Measurements from ENCODE around the gene MGAT5. TPM values are rescaled to one million over a fixed set of nuclear protein-coding genes. Genes with fewer than 3 reads are reported as not detected.

Gene MGAT5
- total RNA-seq, 6 experiments from 2014 or later, result 4.5 to 16.0 (median 10.0) TPM

DNA sequence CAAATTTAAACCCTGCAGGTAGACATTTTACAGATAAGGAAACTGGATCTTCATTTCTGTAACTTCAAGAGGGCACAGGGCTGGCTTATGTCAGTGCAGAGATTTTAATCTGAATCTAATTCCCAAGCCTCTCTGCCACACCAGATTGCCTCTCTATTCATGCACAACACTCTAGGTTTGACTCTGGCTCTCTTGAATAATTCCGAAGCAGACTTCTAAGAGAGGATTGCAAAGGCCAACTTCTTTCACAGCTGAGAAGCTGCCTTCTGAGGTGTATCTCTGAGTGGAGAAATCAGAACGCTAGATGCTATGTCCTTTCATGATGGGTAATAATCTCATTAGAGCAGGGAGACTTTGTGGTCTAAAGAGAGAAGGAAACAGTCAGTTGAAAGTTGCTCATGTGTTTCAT is 20.1 kb upstream of the MGAT5 start:
- no peak for ATAC-seq
- H3K27ac ChIP-seq, result no peak overlapping the region

DNA sequence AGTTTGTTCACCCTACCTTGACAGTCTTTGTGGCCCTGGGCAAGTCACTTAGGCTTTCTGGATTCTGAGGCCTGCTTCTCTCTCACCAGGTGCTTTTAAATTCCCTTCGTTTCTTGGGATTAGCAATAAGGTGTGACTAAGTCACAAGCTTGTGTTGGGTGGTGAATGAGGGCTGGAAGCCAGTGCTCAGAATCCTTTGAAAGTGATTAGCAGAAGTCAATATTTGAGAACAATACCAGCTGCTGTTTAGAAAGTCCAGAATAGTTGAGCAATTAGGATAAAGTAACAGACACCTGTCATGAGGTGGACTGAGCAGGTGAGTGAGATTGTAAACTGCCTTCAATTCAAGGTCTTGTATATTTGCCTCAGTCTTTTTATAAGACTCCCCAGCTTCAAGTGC is 19.3 kb upstream of the MGAT5 start:
- H3K27ac ChIP-seq, result no peak overlapping the region
- DNase-seq (no peak), ATAC-seq (peak in 1 of 4 donors; percentile 25)
- no peaks in the 10 kb centered on the region for H3K36me3 ChIP-seq
- 56% methylated on average over 1 of the region's 1 CpG for WGBS (ENCODE audit: insufficient coverage, low coverage, low lambda C conversion rate, missing lambda C conversion rate)
- no peaks in the 10 kb centered on the region for H3K9me3 ChIP-seq
- TF ChIP-seq CTCF (IDR thresholded peaks at IDR 0.05) (no peak), POLR2A (IDR thresholded peaks at IDR 0.05) (no peak)
- intact Hi-C loops (cut with DNase I), result no loop called here
- peaks cover 0 to 4% (median 0%) of the 10 kb centered on the region in 4 donors for H3K4me1 ChIP-seq
- no peak overlapping the region for H3K4me3 ChIP-seq
- H3K27me3 ChIP-seq, result no peaks in the 10 kb centered on the region

More for the DNA sequence above, 20.1 kb upstream of the MGAT5 start:
- 90% methylated on average over 2 of the region's 2 CpGs for WGBS (ENCODE audit: insufficient coverage, low coverage, low lambda C conversion rate, missing lambda C conversion rate)
- Histone ChIP-seq H3K9me3 (no peaks in the 10 kb centered on the region), H3K36me3 (no peaks in the 10 kb centered on the region), H3K4me1 (peaks cover 0 to 4% (median 0%) of the 10 kb centered on the region in 4 donors), H3K4me3 (no peak overlapping the region), H3K27me3 (no peaks in the 10 kb centered on the region)
- TF ChIP-seq POLR2A (IDR thresholded peaks at IDR 0.05) (no peak), CTCF (IDR thresholded peaks at IDR 0.05) (no peak)
- no peak for DNase-seq
- intact Hi-C loops (cut with DNase I), result no loop called here

DNA sequence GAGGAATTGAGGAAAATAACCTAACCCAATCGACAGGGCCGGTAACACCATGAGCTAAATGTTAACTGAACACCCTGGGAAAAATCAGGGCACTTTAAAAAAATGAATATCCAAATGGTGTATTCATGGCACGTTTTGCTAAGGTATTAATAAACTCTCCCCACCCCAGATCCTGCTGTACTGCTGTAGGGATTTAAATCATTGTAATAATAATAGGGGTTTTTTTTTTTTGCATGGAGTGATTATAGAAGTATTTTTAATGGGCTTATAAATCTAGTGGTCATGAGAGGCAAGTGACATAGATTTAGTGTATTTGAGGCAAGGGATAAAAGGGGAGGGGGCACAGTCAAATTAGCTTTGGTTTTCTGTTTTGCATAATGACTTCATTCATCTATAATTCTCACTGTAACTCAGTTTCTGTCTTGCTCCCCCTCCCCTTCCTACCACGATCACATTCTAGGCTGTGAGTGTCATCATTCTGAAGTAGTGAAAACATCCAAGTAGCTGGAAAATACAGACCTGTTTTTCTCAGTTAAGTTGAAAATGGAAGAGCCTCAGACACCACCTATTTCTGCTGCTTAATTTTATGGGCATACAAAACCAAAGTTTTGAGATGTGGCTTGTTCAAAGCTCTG is 18.2 kb upstream of the MGAT5 start:
- TF ChIP-seq CTCF (IDR thresholded peaks at IDR 0.05), result no peak
- TF ChIP-seq POLR2A (IDR thresholded peaks at IDR 0.05), result no peak
- Histone ChIP-seq H3K27me3 (no peaks in the 10 kb centered on the region), H3K4me3 (no peak overlapping the region), H3K9me3 (no peaks in the 10 kb centered on the region), H3K4me1 (peaks cover 0 to 4% (median 0%) of the 10 kb centered on the region in 4 donors), H3K27ac (no peak overlapping the region), H3K36me3 (no peaks in the 10 kb centered on the region)
- intact Hi-C loops (cut with DNase I), result no loop called here
- 81% methylated on average over 4 of the region's 4 CpGs for WGBS (ENCODE audit: insufficient coverage, low coverage, low lambda C conversion rate, missing lambda C conversion rate)
- DNase-seq (no peak), ATAC-seq (no peak)

GRCh38 chr2:134238371-134238770 is 15.5 kb upstream of the MGAT5 start:
- DNase-seq (no peak), ATAC-seq (no peak)
- Histone ChIP-seq H3K36me3 (no peaks in the 10 kb centered on the region), H3K4me1 (peaks cover 0 to 4% (median 0%) of the 10 kb centered on the region in 4 donors), H3K4me3 (no peak overlapping the region), H3K27me3 (no peaks in the 10 kb centered on the region), H3K27ac (no peak overlapping the region), H3K9me3 (no peaks in the 10 kb centered on the region)
- TF ChIP-seq POLR2A (IDR thresholded peaks at IDR 0.05) (no peak), CTCF (IDR thresholded peaks at IDR 0.05) (no peak)
- WGBS (ENCODE audit: insufficient coverage, low coverage, low lambda C conversion rate, missing lambda C conversion rate), result 67% methylated on average over 3 of the region's 3 CpGs
- intact Hi-C loops (cut with DNase I), result no loop called here
